ENCODE results near the gene PLA2G2C.

Gene PLA2G2C

GRCh38 chr1:20229171-20229570 is 42.9 kb upstream of the PLA2G2C start:
- TF ChIP-seq, protein P1, sequence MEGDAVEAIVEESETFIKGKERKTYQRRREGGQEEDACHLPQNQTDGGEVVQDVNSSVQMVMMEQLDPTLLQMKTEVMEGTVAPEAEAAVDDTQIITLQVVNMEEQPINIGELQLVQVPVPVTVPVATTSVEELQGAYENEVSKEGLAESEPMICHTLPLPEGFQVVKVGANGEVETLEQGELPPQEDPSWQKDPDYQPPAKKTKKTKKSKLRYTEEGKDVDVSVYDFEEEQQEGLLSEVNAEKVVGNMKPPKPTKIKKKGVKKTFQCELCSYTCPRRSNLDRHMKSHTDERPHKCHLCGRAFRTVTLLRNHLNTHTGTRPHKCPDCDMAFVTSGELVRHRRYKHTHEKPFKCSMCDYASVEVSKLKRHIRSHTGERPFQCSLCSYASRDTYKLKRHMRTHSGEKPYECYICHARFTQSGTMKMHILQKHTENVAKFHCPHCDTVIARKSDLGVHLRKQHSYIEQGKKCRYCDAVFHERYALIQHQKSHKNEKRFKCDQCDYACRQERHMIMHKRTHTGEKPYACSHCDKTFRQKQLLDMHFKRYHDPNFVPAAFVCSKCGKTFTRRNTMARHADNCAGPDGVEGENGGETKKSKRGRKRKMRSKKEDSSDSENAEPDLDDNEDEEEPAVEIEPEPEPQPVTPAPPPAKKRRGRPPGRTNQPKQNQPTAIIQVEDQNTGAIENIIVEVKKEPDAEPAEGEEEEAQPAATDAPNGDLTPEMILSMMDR (IDR thresholded peaks at IDR 0.05; ENCODE audit: poor library complexity, severe bottlenecking) = no peak
- H3K4me1 ChIP-seq (ENCODE audit: insufficient read depth, poor library complexity, severe bottlenecking) = peaks cover 15% of the 10 kb centered on the region
- no peak for DNase-seq (ENCODE audit: low spot score)
- H3K27me3 ChIP-seq (ENCODE audit: insufficient read depth, poor library complexity, severe bottlenecking) = no peaks in the 10 kb centered on the region
- H3K4me3 ChIP-seq (ENCODE audit: severe bottlenecking) = no peak overlapping the region
- ATAC-seq (ENCODE audit: low read depth) = no peak
- no peak overlapping the region for H3K27ac ChIP-seq (ENCODE audit: poor library complexity, severe bottlenecking)
- no peaks in the 10 kb centered on the region for H3K9me3 ChIP-seq (ENCODE audit: severe bottlenecking)
- no peaks in the 10 kb centered on the region for H3K36me3 ChIP-seq (ENCODE audit: low read depth)

DNA sequence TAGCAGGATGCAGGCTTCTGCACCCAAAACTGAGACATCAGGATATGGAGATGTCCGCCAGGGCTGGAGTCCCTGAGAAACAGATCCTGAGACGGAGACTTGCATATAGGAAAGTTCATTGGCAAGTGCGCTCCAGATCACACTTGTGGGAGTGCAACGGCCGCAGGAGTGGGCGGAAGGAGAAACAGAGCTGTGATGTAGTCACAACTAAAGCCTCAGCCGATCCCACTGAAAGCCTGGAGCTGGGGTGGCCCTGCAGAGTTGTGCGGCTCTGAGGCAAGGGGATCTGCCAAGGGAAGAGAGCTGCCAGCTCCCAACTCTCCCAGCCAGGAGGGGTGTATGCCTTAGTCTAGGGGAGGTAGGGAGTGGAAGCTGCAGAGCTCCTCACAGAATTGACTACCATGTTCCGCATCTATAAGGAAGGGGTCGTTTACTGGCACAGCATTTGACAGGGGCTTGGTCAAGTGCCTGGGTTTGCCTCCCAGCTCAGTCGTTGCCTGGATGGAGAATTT is 42.1 kb upstream of the PLA2G2C start:
- Histone ChIP-seq H3K4me3 (ENCODE audit: severe bottlenecking) (no peak overlapping the region), H3K27ac (ENCODE audit: poor library complexity, severe bottlenecking) (no peak overlapping the region), H3K36me3 (ENCODE audit: low read depth) (no peaks in the 10 kb centered on the region), H3K9me3 (ENCODE audit: severe bottlenecking) (no peaks in the 10 kb centered on the region), H3K27me3 (ENCODE audit: insufficient read depth, poor library complexity, severe bottlenecking) (no peaks in the 10 kb centered on the region), H3K4me1 (ENCODE audit: insufficient read depth, poor library complexity, severe bottlenecking) (peaks cover 14% of the 10 kb centered on the region)
- TF ChIP-seq, protein P1 (IDR thresholded peaks at IDR 0.05; ENCODE audit: poor library complexity, severe bottlenecking) = no peak
- ATAC-seq (ENCODE audit: low read depth) = no peak
- no peak for DNase-seq (ENCODE audit: low spot score)

DNA sequence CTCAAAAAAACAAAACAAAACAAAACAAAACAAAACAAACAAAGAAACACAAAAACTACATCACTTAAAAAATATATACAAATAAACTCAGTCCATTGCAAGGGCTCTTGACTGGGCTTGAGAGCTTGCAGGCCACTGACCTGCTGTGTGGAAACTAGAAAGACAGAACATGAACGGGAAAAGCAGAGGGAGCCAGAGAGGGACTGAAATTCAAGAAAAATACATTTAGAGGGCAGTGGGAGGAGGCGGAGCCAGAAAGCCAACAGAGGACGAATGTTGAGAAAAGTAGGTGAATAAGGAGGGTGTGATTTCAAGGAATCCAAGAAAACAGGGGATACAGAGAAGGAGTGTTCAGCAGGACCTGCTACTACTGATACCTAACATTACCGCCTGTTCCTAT is 41.4 kb upstream of the PLA2G2C start:
- TF ChIP-seq, protein P1 (IDR thresholded peaks at IDR 0.05; ENCODE audit: poor library complexity, severe bottlenecking) = no peak
- Histone ChIP-seq H3K27ac (ENCODE audit: poor library complexity, severe bottlenecking) (no peak overlapping the region), H3K4me3 (ENCODE audit: severe bottlenecking) (no peak overlapping the region), H3K9me3 (ENCODE audit: severe bottlenecking) (no peaks in the 10 kb centered on the region), H3K36me3 (ENCODE audit: low read depth) (no peaks in the 10 kb centered on the region), H3K4me1 (ENCODE audit: insufficient read depth, poor library complexity, severe bottlenecking) (peaks cover 7% of the 10 kb centered on the region), H3K27me3 (ENCODE audit: insufficient read depth, poor library complexity, severe bottlenecking) (no peaks in the 10 kb centered on the region)
- no peak for ATAC-seq (ENCODE audit: low read depth)
- DNase-seq (ENCODE audit: low spot score) = no peak

DNA sequence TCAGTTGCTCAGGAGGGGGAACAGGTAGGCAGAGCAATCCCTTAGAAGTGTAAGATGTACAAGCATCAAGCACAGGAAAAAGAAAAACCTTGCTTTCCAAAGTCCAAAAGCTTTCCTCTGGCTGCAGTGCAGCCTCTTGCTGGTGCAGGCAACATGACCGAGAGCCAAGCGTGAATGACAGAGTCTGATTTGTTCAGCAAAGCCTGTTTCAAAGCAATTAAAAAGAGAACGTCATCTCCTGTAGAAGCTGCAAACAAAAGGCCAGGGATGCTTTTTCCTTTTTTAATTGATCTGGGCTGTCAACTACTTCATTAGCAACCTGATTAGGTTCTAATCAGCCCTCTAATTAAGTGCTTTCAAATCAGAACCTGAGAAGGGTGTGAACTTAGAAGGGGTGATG is 38.2 kb upstream of the PLA2G2C start:
- DNase-seq (ENCODE audit: low spot score) = no peak
- no peak overlapping the region for H3K27ac ChIP-seq (ENCODE audit: poor library complexity, severe bottlenecking)
- H3K4me3 ChIP-seq (ENCODE audit: severe bottlenecking) = no peak overlapping the region
- H3K4me1 ChIP-seq (ENCODE audit: insufficient read depth, poor library complexity, severe bottlenecking) = no peaks in the 10 kb centered on the region
- no peaks in the 10 kb centered on the region for H3K27me3 ChIP-seq (ENCODE audit: insufficient read depth, poor library complexity, severe bottlenecking)
- H3K36me3 ChIP-seq (ENCODE audit: low read depth) = no peaks in the 10 kb centered on the region
- TF ChIP-seq, protein P1 (IDR thresholded peaks at IDR 0.05; ENCODE audit: poor library complexity, severe bottlenecking) = no peak
- no peak for ATAC-seq (ENCODE audit: low read depth)
- H3K9me3 ChIP-seq (ENCODE audit: severe bottlenecking) = no peaks in the 10 kb centered on the region

- ATAC-seq (ENCODE audit: low read depth) = no peak
- Histone ChIP-seq H3K36me3 (ENCODE audit: low read depth) (no peaks in the 10 kb centered on the region), H3K27me3 (ENCODE audit: insufficient read depth, poor library complexity, severe bottlenecking) (no peaks in the 10 kb centered on the region), H3K9me3 (ENCODE audit: severe bottlenecking) (no peaks in the 10 kb centered on the region), H3K27ac (ENCODE audit: poor library complexity, severe bottlenecking) (no peak overlapping the region), H3K4me1 (ENCODE audit: insufficient read depth, poor library complexity, severe bottlenecking) (no peaks in the 10 kb centered on the region), H3K4me3 (ENCODE audit: severe bottlenecking) (no peak overlapping the region)
- TF ChIP-seq, protein P1 (IDR thresholded peaks at IDR 0.05; ENCODE audit: poor library complexity, severe bottlenecking) = no peak
- DNase-seq (ENCODE audit: low spot score) = no peak
Measured at GRCh38 chr1:20223551-20224419, 37.5 kb upstream of the PLA2G2C start.
